Measurements from ENCODE around the gene AK4.
"Not testable (repeated sequence)": the region's sequence is repeated elsewhere in the genome, so short reads cannot be mapped to it uniquely, and the experiment has no call there.

Gene AK4

DNA sequence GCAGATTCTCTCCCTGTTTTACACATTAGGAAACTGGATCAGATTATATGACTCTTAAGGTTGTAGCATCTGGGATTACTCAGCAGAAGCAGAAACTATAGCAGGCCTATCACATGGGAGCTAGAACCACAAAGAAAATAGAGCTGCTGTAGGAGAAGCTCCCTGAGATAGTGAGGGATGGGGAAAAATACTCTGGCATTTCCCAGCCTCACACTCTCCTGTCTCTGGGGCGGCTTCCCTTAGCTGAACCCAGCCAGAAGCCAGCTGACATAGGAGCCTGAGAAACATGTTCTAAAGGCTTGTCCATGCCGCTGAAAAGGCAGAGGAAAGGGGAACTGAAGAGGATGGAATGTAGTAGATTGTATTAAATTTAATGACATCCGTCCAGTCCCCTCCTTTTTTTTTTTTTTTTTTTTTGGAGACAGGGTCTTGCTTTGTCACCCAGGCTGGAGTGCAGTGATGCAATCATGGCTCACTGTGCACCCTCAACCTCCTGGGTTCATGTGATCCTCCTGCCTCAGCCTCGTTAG, 84.5 kb downstream of the AK4 start:
- Histone ChIP-seq H3K4me1 (ENCODE audit: control insufficient read depth, insufficient read depth, low read length) (no peaks in the 10 kb centered on the region), H3K4me3 (ENCODE audit: low read length in 2 of 2) (no peak overlapping the region), H3K36me3 (ENCODE audit: control insufficient read depth in 2 of 2, insufficient read depth in 2 of 2, low read length in 2 of 2) (peaks cover 5 to 7% of the 10 kb centered on the region in 2 donors), H3K9ac (ENCODE audit: low read length in 2 of 2) (no peak overlapping the region), H3K27ac (ENCODE audit: low read length) (no peak overlapping the region), H3K9me3 (ENCODE audit: control insufficient read depth in 2 of 2, low read length in 2 of 2) (no peaks in the 10 kb centered on the region), H3K27me3 (ENCODE audit: control insufficient read depth in 1 of 2, insufficient read depth in 2 of 2, low read length in 2 of 2) (no peaks in the 10 kb centered on the region)

DNA sequence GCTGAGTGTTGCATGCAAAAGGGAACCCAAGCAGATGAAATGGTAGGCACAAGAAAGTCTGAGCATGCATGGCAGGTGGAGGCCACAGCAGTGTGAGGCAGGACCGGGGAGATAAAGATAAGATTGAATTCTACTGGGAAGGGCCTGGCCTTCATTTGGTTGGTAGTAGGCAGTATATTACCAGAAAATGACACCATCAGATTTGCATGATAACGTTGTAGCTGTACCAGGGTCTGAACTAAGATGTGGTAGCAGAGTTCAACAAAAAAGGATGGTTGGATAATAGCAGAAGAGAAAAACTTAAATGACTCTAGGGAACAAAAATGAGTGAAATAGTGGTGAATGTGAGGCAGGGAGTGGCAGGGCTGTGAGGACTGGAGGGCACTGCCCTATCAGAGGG, 85.8 kb downstream of the AK4 start:
- Histone ChIP-seq H3K27ac (ENCODE audit: low read length) (no peak overlapping the region), H3K9me3 (ENCODE audit: control insufficient read depth in 2 of 2, low read length in 2 of 2) (no peaks in the 10 kb centered on the region), H3K4me3 (ENCODE audit: low read length in 2 of 2) (no peak overlapping the region), H3K9ac (ENCODE audit: low read length in 2 of 2) (no peak overlapping the region), H3K4me1 (ENCODE audit: control insufficient read depth, insufficient read depth, low read length) (no peaks in the 10 kb centered on the region), H3K27me3 (ENCODE audit: control insufficient read depth in 1 of 2, insufficient read depth in 2 of 2, low read length in 2 of 2) (no peaks in the 10 kb centered on the region), H3K36me3 (ENCODE audit: control insufficient read depth in 2 of 2, insufficient read depth in 2 of 2, low read length in 2 of 2) (peaks cover 5 to 6% of the 10 kb centered on the region in 2 donors)

DNA sequence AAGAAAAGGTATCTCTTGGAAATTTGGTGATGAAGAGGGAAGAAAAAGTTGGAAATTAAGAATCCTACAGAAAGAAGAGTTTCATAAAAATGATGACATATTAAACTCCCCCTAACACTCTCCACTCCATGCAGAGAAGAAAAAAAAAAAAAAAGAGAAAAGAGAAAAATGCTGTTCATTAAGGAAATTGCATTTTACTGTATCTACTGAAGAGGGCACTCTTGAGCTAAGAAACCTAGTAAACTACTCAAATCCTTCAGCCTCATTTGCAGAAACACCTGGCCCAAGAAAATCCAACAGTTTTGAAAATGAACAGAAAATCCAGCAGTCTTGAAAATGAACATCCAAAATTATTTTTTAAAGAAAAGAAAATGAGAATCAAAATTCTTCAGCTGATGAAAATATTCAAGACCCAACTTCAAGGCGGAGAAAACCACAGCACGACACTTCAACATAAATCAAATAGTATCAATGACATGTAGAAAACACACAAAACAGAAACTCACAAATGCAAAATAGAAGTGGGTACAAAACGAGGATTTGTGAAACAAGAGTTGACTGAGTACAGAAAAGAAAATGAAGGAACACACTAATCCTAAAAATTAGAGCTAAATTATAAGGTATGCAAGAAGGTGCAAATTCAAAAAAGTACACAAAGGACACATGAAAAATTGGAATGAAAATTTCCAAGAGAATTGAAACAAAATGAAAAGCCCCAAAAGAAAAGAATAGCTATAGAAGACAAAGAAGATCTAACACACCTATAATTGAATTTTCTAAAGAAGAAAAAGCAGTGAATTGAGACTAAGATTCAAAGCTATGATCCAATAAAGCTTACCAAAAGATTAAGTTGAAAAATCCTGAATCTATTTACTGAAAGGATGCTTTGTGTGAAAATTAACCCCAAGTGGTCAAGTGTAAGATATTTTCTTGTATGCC, 88.1 kb downstream of the AK4 start:
- Histone ChIP-seq H3K27ac (ENCODE audit: low read length) (no peak overlapping the region), H3K4me3 (ENCODE audit: low read length in 2 of 2) (no peak overlapping the region), H3K9ac (ENCODE audit: low read length in 2 of 2) (no peak overlapping the region), H3K36me3 (ENCODE audit: control insufficient read depth in 2 of 2, insufficient read depth in 2 of 2, low read length in 2 of 2) (no peaks in the 10 kb centered on the region), H3K9me3 (ENCODE audit: control insufficient read depth in 2 of 2, low read length in 2 of 2) (no peaks in the 10 kb centered on the region), H3K27me3 (ENCODE audit: control insufficient read depth in 1 of 2, insufficient read depth in 2 of 2, low read length in 2 of 2) (no peaks in the 10 kb centered on the region), H3K4me1 (ENCODE audit: control insufficient read depth, insufficient read depth, low read length) (no peaks in the 10 kb centered on the region)

DNA sequence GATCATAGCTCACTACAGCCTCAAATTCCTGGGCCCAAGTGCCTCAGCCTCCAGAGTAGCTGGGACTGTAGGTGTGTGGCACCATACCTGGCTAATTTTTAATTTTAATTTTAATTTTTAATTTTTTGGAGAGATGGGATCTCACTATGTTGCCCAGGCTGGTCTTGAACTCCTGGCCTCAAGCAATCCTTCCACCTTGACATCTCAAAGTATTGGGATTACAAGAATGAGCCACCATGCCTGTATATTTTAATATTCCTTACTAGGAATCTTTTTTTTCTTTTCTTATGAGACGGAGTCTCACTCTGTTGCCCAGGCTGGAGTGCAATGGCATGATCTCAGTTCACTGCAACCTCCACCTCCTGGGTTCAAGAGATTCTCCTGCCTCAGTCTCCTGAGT, 89.1 kb downstream of the AK4 start:
- H3K27ac ChIP-seq (ENCODE audit: low read length); H3K36me3 ChIP-seq (ENCODE audit: control insufficient read depth in 2 of 2, insufficient read depth in 2 of 2, low read length in 2 of 2); H3K9me3 ChIP-seq (ENCODE audit: control insufficient read depth in 2 of 2, low read length in 2 of 2); H3K4me3 ChIP-seq (ENCODE audit: low read length in 2 of 2); H3K4me1 ChIP-seq (ENCODE audit: control insufficient read depth, insufficient read depth, low read length); H3K27me3 ChIP-seq (ENCODE audit: control insufficient read depth in 1 of 2, insufficient read depth in 2 of 2, low read length in 2 of 2); H3K9ac ChIP-seq (ENCODE audit: low read length in 2 of 2): not testable (repeated sequence)

DNA sequence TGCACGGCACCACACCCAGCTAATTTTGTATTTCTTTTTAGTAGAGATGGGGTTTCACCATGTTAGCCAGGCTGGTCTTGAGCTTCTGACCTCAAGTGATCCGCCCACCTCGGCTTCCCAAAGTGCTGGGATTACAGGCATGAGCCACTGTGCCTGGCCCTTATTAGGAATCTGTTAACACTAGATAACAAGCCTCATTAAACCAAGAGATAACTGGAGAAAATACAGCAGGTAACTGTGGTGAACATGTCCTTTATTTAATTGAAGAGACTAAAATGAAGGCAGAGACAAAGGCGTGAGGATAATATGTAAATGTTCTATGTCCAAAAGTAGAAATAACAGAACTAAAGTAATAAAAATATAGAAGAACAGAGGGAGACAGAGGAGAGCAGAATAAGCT, 89.5 kb downstream of the AK4 start:
- Histone ChIP-seq H3K9ac (ENCODE audit: low read length in 2 of 2) (no peak overlapping the region), H3K27me3 (ENCODE audit: control insufficient read depth in 1 of 2, insufficient read depth in 2 of 2, low read length in 2 of 2) (no peaks in the 10 kb centered on the region), H3K36me3 (ENCODE audit: control insufficient read depth in 2 of 2, insufficient read depth in 2 of 2, low read length in 2 of 2) (no peaks in the 10 kb centered on the region), H3K27ac (ENCODE audit: low read length) (no peak overlapping the region), H3K4me3 (ENCODE audit: low read length in 2 of 2) (no peak overlapping the region), H3K9me3 (ENCODE audit: control insufficient read depth in 2 of 2, low read length in 2 of 2) (no peaks in the 10 kb centered on the region), H3K4me1 (ENCODE audit: control insufficient read depth, insufficient read depth, low read length) (no peaks in the 10 kb centered on the region)

DNA sequence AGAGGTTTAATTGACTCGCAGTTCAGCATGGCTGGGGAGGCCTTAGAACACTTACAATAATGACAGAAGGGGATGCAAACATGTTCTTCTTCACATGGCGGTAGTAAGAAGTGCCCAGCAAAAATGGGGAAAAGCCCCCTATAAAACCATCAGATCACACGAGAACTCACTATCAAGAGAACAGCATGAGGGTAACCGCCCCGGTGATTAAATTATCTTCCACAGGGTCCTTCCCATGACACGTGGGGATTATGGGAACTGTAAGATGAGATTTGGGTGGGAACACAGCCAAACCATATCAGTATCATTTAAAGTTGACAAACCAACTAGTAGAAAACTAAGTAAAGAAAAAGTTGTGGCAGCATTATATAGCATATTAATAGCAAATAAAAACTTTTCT, 90.0 kb downstream of the AK4 start:
- Histone ChIP-seq H3K4me1 (ENCODE audit: control insufficient read depth, insufficient read depth, low read length) (no peaks in the 10 kb centered on the region), H3K9ac (ENCODE audit: low read length in 2 of 2) (no peak overlapping the region), H3K4me3 (ENCODE audit: low read length in 2 of 2) (no peak overlapping the region), H3K9me3 (ENCODE audit: control insufficient read depth in 2 of 2, low read length in 2 of 2) (no peaks in the 10 kb centered on the region), H3K27ac (ENCODE audit: low read length) (no peak overlapping the region), H3K27me3 (ENCODE audit: control insufficient read depth in 1 of 2, insufficient read depth in 2 of 2, low read length in 2 of 2) (no peaks in the 10 kb centered on the region), H3K36me3 (ENCODE audit: control insufficient read depth in 2 of 2, insufficient read depth in 2 of 2, low read length in 2 of 2) (no peaks in the 10 kb centered on the region)

DNA sequence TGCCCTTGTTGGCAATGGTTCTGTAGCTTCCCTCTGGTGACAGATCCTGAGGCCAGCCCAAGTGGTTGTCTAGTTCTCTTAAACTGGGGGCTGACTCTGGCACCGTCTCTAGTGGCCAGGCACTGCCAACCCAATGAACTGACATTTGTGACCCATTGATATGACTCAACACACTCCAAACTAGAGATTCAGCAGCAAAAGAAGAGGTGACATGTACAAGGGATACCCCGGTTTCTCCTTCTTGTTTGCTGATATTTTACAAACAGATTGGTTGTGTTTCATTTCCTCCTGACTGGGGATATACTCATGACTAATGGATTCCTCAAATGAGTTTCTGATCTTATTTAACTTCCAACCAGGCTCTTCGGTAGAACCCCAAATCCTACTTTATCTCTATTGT, 95.5 kb downstream of the AK4 start:
- no peaks in the 10 kb centered on the region for H3K36me3 ChIP-seq (ENCODE audit: control insufficient read depth in 2 of 2, insufficient read depth in 2 of 2, low read length in 2 of 2)
- H3K27ac ChIP-seq (ENCODE audit: low read length) = no peak overlapping the region
- no peaks in the 10 kb centered on the region for H3K27me3 ChIP-seq (ENCODE audit: control insufficient read depth in 1 of 2, insufficient read depth in 2 of 2, low read length in 2 of 2)
- no peaks in the 10 kb centered on the region for H3K4me1 ChIP-seq (ENCODE audit: control insufficient read depth, insufficient read depth, low read length)
- H3K9me3 ChIP-seq (ENCODE audit: control insufficient read depth in 2 of 2, low read length in 2 of 2) = no peaks in the 10 kb centered on the region
- no peak overlapping the region for H3K9ac ChIP-seq (ENCODE audit: low read length in 2 of 2)
- no peak overlapping the region for H3K4me3 ChIP-seq (ENCODE audit: low read length in 2 of 2)

DNA sequence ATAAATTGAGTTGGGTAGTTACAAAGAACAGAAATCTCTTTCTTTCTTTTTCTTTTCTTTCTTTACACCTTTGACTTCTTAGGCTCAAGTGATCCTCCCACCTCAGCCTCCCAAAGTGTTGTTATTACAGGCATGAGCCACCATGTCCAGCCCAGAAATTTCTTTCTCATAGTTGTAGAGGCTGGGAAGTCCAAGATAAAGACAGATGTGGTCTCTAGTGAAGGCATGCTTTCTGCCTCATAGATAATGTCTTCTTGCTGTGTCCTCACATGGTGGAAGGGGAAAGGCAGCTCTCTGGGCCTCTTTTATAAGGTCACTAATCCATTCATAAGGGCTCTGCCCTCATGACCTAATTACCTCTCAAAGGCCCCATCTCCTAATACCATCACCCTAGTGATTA, 97.3 kb downstream of the AK4 start:
- Histone ChIP-seq H3K36me3 (ENCODE audit: control insufficient read depth in 2 of 2, insufficient read depth in 2 of 2, low read length in 2 of 2) (no peaks in the 10 kb centered on the region), H3K27ac (ENCODE audit: low read length) (no peak overlapping the region), H3K9ac (ENCODE audit: low read length in 2 of 2) (no peak overlapping the region), H3K4me3 (ENCODE audit: low read length in 2 of 2) (no peak overlapping the region), H3K27me3 (ENCODE audit: control insufficient read depth in 1 of 2, insufficient read depth in 2 of 2, low read length in 2 of 2) (no peaks in the 10 kb centered on the region), H3K9me3 (ENCODE audit: control insufficient read depth in 2 of 2, low read length in 2 of 2) (no peaks in the 10 kb centered on the region), H3K4me1 (ENCODE audit: control insufficient read depth, insufficient read depth, low read length) (no peaks in the 10 kb centered on the region)

DNA sequence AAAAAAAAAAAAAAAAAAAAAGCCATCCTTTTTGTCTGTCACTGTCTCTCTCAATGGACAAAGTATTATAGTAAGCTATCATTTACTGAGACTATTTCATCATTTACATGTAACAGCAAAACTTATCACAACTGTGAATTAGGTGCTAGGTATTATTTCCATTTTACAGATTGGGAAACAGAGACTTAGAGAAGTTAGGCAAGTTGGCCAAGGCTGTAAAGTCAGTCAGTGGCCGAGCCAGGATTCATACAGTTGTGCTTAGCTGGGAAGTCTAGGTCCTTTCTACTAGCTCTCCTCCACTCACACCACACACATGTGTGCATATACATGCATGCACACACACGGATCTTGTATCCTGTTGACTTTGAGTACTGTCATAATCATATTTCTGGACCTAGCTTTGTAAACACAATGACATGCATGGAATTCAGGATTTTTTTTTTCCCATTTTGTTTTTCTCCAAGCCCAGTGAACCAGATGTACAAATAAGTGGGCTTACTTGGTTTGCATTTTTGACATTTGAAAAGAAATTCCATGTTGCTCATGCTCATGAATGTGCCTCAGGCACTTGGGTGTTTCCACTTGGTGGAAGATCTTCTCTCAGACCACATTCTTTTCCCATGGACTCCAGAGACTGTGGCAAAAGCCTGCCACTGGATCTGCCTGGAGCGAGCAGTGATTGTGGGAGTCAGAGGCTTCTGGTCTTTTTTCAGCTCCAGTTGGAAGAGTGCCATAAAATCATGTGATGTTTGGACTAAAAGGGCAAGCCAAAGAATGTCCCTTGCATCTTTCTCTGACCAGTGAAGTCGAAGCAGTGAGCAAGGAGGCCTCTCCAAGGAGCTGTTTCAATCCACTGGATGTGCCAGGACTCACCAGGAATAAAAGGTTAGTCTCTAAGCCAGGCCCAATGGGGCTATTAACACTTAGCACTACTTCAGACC, 99.7 kb downstream of the AK4 start:
- no peak overlapping the region for H3K9ac ChIP-seq (ENCODE audit: low read length in 2 of 2)
- no peaks in the 10 kb centered on the region for H3K9me3 ChIP-seq (ENCODE audit: control insufficient read depth in 2 of 2, low read length in 2 of 2)
- H3K36me3 ChIP-seq (ENCODE audit: control insufficient read depth in 2 of 2, insufficient read depth in 2 of 2, low read length in 2 of 2) = no peaks in the 10 kb centered on the region
- H3K4me3 ChIP-seq (ENCODE audit: low read length in 2 of 2) = no peak overlapping the region
- H3K27ac ChIP-seq (ENCODE audit: low read length) = no peak overlapping the region
- no peaks in the 10 kb centered on the region for H3K27me3 ChIP-seq (ENCODE audit: control insufficient read depth in 1 of 2, insufficient read depth in 2 of 2, low read length in 2 of 2)
- no peaks in the 10 kb centered on the region for H3K4me1 ChIP-seq (ENCODE audit: control insufficient read depth, insufficient read depth, low read length)

DNA sequence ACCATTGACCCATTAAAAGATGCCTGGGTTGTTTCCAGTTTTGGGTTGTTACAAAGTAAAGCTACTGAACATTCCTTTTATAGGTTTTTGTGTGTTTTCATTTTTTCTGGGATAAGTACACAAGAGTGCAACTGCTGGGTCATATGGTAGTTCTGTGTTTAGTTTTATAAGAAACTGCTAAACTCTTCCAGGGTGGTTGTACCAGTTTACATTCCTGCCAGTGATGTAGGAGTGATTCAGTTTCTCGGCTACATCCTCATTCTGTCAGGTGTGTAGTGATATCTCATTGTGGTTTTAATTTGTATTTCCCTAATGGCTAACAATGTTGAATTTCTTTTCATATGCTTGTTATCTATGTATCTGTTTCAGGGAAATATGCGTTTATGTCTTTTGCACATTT, 102.8 kb downstream of the AK4 start:
- no peak overlapping the region for H3K4me3 ChIP-seq (ENCODE audit: low read length in 2 of 2)
- H3K9me3 ChIP-seq (ENCODE audit: control insufficient read depth in 2 of 2, low read length in 2 of 2) = no peaks in the 10 kb centered on the region
- H3K9ac ChIP-seq (ENCODE audit: low read length in 2 of 2) = no peak overlapping the region
- H3K4me1 ChIP-seq (ENCODE audit: control insufficient read depth, insufficient read depth, low read length) = peaks cover 13% of the 10 kb centered on the region
- no peaks in the 10 kb centered on the region for H3K27me3 ChIP-seq (ENCODE audit: control insufficient read depth in 1 of 2, insufficient read depth in 2 of 2, low read length in 2 of 2)
- no peaks in the 10 kb centered on the region for H3K36me3 ChIP-seq (ENCODE audit: control insufficient read depth in 2 of 2, insufficient read depth in 2 of 2, low read length in 2 of 2)
- H3K27ac ChIP-seq (ENCODE audit: low read length) = no peak overlapping the region
